K562 (cell line): ENCODE results near the gene WDR13. TPM values are rescaled to one million over a fixed set of nuclear protein-coding genes. Genes with fewer than 3 reads are reported as not detected.

Experiments used
- ARNT ChIP-seq, 2 experiments: fragments of 450-650 bp; IDR thresholded peaks; 2 replicates each; pipeline ENCODE4 v1.6.1; 2016; ENCODE audit warnings: mild to moderate bottlenecking in 1 of 2
- FOXM1 ChIP-seq, 2 experiments: fragments of 450-650 bp in 1 of 2; sonication (generic) in 1 of 2; formaldehyde crosslinking in 1 of 2; IDR thresholded peaks; 2 replicates each; pipeline versions ENCODE4 v1.6.1 to v1.9.0; 2017 to 2022; ENCODE audit warnings: low read depth in 2 of 2, mild to moderate bottlenecking in 2 of 2, missing genetic modification reagents in 1 of 2, moderate library complexity in 1 of 2
- GABPB2 ChIP-seq: fragments of 250-450 bp; sonication (Bioruptor Pico); conservative IDR thresholded peaks from 2 replicates; pipeline ENCODE4 v1.5.1; 2021; ENCODE audit warnings: mild to moderate bottlenecking
- HMGN3 ChIP-seq: IDR thresholded peaks from 2 replicates; pipeline ENCODE4 v1.6.1; 2011; ENCODE audit warnings: borderline replicate concordance, low read depth, mild to moderate bottlenecking, mixed read lengths, low read length; ENCODE audit not compliant: insufficient read length; ENCODE audit errors: extremely low read depth
- KHSRP ChIP-seq: fragments of 450-650 bp; IDR thresholded peaks from 2 replicates; pipeline ENCODE4 v1.6.1; 2017
- MAZ ChIP-seq, 2 experiments: fragments of 450-650 bp in 1 of 2; sonication (generic) in 1 of 2; formaldehyde crosslinking; IDR thresholded peaks in 1 of 2; conservative IDR thresholded peaks in 1 of 2; 2 replicates each; pipeline versions ENCODE4 v1.4.0 to v1.5.0; 2020; ENCODE audit warnings: mild to moderate bottlenecking in 1 of 2, missing genetic modification reagents in 1 of 2
- MLLT1 ChIP-seq, 2 experiments: fragments of 450-650 bp; IDR thresholded peaks; 2 replicates each; pipeline ENCODE4 v1.6.1; 2016
- PHF8 ChIP-seq: fragments of 200-600 bp; sonication (generic); IDR thresholded peaks from 2 replicates; pipeline ENCODE4 v1.6.1; 2012; ENCODE audit warnings: mixed run types, mild to moderate bottlenecking, inconsistent platforms, low read length, moderate library complexity, borderline replicate concordance
- RCOR1 ChIP-seq, 2 experiments: IDR thresholded peaks; 2 replicates each; pipeline ENCODE4 v1.6.1; 2012; ENCODE audit warnings: low read depth in 2 of 2, low read length in 2 of 2, borderline replicate concordance in 1 of 2, improper control_type of control experiment in 1 of 2
- SAP30 ChIP-seq: fragments of 200-600 bp; sonication (generic); IDR thresholded peaks from 2 replicates; pipeline ENCODE4 v1.6.1; 2012; ENCODE audit warnings: borderline replicate concordance, low read depth, mild to moderate bottlenecking, moderate library complexity, low read length, control low read depth, inconsistent platforms; ENCODE audit not compliant: insufficient read depth, poor library complexity, severe bottlenecking
- SMARCC2 ChIP-seq: fragments of 450-650 bp; IDR thresholded peaks from 2 replicates; pipeline ENCODE4 v1.6.1; 2017; ENCODE audit warnings: antibody characterized with exemption, moderate library complexity, mild to moderate bottlenecking, low read depth
- TCF15 ChIP-seq: fragments of 250-450 bp; sonication (Bioruptor Pico); IDR thresholded peaks from 2 replicates; pipeline ENCODE4 v1.8.0; 2022; ENCODE audit warnings: moderate library complexity, mild to moderate bottlenecking, inconsistent platforms
- ZNF436 ChIP-seq: fragments of 250-450, 450-650 bp; sonication (Bioruptor Pico); formaldehyde crosslinking; IDR thresholded peaks from 2 replicates; pipeline ENCODE4 v1.7.0; 2020; ENCODE audit warnings: mild to moderate bottlenecking
- polyA plus RNA-seq, 8 experiments: library from polyadenylated mRNA; depleted of rRNA in 4 of 8; stranded (reverse) in 5 of 8; unstranded in 3 of 8; fragments of >200 nt; fragmentation: Nextera tagmentation in 2 of 8; fragmentation: Illumina TruSeq in 1 of 8; extraction: Ambion mirVana in 2 of 8; extraction: Trizol in 1 of 8; gene quantifications; 2 replicates each; pipeline versions ENCODE4 v1.2.1 to v1.2.3, GENCODE V29; 2011 to 2014; ENCODE audit warnings: inconsistent platforms in 1 of 8, missing spikeins in 1 of 8
- total RNA-seq, 7 experiments: library from RNA; depleted of rRNA in 6 of 7; stranded (reverse); fragments of >200 nt in 6 of 7; fragmentation: Illumina TruSeq in 2 of 7; extraction: Trizol in 2 of 7; gene quantifications; 2 replicates each; pipeline versions ENCODE4 v1.2.1 to v1.2.3, GENCODE V29; 2011 to 2021; ENCODE audit warnings: low replicate concordance in 1 of 7
- TF ChIP-seq, protein P1 (sequence below), 2 experiments: fragments of 450-650 bp; IDR thresholded peaks; 2 replicates each; pipeline ENCODE4 v1.6.1; 2018; ENCODE audit warnings: mild to moderate bottlenecking in 2 of 2, low read depth in 1 of 2; ENCODE audit not compliant: partially characterized antibody in 2 of 2
- TF ChIP-seq, protein P2 (sequence below), 2 experiments: IDR thresholded peaks in 1 of 2; conservative IDR thresholded peaks in 1 of 2; 2 replicates each; pipeline ENCODE4 v1.6.1; 2016; ENCODE audit warnings: low read depth in 2 of 2, mild to moderate bottlenecking in 1 of 2, missing compliant biosample characterization in 1 of 2, missing genetic modification characterization in 1 of 2, moderate library complexity in 1 of 2

WDR13 gene
- total and polyA plus RNA-seq, 9 of the 15 experiments (the other 6 are each of a cell fraction or from before 2014, with no cell fraction given): 7.4 to 70.5 (median 31.4) TPM

DNA sequence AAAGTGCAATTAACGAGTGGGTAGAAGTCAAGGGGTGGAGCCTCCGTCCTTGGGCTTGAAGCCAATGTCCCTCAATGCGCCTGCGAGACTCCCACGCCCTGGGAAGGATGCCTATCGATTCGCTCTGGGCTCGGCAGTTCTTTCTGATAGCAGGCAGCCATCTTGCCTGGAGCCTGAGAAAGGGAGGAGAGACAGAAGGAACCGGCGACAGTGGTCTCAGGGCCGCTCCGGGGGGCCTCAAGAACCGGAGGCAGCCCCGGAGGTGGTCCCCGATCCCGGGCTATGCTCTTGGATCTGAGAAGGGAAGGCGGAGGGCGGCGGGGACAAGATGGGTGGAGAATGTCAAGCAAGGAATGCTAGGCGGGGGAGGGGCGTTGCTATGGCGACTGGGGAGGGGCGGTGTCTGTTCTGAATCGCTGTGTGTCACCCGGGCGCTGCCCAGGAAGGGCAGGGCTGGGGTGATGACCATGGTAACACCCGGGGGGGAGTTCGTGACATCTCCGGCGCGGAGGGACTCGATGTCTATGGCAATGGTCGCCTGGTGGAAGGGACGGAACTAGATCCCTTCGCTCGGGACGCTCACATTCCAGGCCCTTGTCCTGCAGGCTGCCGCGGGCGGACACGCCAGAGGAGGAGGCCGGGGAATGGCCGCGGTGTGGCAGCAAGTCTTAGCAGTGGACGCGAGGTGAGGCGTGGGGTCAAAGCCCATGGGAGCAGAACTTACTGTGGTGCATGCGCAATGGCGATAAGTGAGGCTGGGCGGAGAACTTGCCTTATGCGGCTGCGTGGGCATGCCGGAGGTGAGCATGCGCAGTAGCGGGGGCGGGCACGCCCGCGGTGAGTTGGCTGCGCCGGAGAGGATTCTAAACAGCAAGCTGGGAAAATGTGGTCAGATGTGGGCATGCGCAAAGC, at the start of gene WDR13 (continued):
- TF ChIP-seq, protein P1, sequence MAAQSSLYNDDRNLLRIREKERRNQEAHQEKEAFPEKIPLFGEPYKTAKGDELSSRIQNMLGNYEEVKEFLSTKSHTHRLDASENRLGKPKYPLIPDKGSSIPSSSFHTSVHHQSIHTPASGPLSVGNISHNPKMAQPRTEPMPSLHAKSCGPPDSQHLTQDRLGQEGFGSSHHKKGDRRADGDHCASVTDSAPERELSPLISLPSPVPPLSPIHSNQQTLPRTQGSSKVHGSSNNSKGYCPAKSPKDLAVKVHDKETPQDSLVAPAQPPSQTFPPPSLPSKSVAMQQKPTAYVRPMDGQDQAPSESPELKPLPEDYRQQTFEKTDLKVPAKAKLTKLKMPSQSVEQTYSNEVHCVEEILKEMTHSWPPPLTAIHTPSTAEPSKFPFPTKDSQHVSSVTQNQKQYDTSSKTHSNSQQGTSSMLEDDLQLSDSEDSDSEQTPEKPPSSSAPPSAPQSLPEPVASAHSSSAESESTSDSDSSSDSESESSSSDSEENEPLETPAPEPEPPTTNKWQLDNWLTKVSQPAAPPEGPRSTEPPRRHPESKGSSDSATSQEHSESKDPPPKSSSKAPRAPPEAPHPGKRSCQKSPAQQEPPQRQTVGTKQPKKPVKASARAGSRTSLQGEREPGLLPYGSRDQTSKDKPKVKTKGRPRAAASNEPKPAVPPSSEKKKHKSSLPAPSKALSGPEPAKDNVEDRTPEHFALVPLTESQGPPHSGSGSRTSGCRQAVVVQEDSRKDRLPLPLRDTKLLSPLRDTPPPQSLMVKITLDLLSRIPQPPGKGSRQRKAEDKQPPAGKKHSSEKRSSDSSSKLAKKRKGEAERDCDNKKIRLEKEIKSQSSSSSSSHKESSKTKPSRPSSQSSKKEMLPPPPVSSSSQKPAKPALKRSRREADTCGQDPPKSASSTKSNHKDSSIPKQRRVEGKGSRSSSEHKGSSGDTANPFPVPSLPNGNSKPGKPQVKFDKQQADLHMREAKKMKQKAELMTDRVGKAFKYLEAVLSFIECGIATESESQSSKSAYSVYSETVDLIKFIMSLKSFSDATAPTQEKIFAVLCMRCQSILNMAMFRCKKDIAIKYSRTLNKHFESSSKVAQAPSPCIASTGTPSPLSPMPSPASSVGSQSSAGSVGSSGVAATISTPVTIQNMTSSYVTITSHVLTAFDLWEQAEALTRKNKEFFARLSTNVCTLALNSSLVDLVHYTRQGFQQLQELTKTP (IDR thresholded peaks at IDR 0.05; ENCODE audit: low read depth in 1 of 2, partially characterized antibody in 2 of 2): no peak
- TF ChIP-seq, protein P2, sequence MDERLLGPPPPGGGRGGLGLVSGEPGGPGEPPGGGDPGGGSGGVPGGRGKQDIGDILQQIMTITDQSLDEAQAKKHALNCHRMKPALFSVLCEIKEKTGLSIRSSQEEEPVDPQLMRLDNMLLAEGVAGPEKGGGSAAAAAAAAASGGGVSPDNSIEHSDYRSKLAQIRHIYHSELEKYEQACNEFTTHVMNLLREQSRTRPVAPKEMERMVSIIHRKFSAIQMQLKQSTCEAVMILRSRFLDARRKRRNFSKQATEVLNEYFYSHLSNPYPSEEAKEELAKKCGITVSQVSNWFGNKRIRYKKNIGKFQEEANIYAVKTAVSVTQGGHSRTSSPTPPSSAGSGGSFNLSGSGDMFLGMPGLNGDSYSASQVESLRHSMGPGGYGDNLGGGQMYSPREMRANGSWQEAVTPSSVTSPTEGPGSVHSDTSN (CRISPR knock-in tag; IDR thresholded peaks at IDR 0.05; ENCODE audit: low read depth): no peak
- TF ChIP-seq, protein P2 (tag; conservative IDR thresholded peaks at IDR 0.05; ENCODE audit: low read depth): 0 out of 2 replicates have a peak, but pooled peaks have one; percentile 27
- TF ChIP-seq MLLT1 (IDR thresholded peaks at IDR 0.05): peak in 1 of 2 experiments; percentile 100; a peak in 2 of 4 replicates
- no peak for TF ChIP-seq GABPB2 (CRISPR knock-in tag)
- no peak for TF ChIP-seq FOXM1 (IDR thresholded peaks at IDR 0.05; ENCODE audit: low read depth)
- peak; percentile 61; the same call in 1 of the 2 replicates for TF ChIP-seq FOXM1 (CRISPR knock-in tag; IDR thresholded peaks at IDR 0.05; ENCODE audit: low read depth)
- TF ChIP-seq PHF8: peak; percentile 71; the same call in 1 of the 2 replicates
- no peak for TF ChIP-seq KHSRP
- TF ChIP-seq ARNT (IDR thresholded peaks at IDR 0.05): peak in 1 of 2 experiments; percentile 69; a peak in 2 of 4 replicates
- TF ChIP-seq SAP30: peak; percentile 45
- TF ChIP-seq SMARCC2: no peak
- no peak for TF ChIP-seq TCF15
- no peak for TF ChIP-seq ZNF436
- TF ChIP-seq HMGN3: peak; percentile 20
- peak in 1 of 2 experiments; percentile 83; a peak in 2 of 4 replicates for TF ChIP-seq RCOR1 (IDR thresholded peaks at IDR 0.05; ENCODE audit: borderline replicate concordance in 1 of 2, low read depth in 2 of 2, low read length in 2 of 2)
- TF ChIP-seq MAZ (CRISPR knock-in tag; conservative IDR thresholded peaks at IDR 0.05 in 1 of 2, IDR thresholded peaks at IDR 0.05 in 1 of 2): peak; percentile 11 to 26; a peak in 3 of 4 replicates
